Hepatocyte (in vitro differentiated cells): ENCODE measurements around the gene PTPRN2. TPM values are rescaled to one million over a fixed set of nuclear protein-coding genes. Genes with fewer than 3 reads are reported as not detected.

Experiments used
- DNase-seq: peaks from one replicate; pipeline ENCODE4 v3.0.0-alpha.2; 2016; ENCODE audit warnings: low spot score
- H2AFZ ChIP-seq: fragments of 200-600 bp; sonication (generic); 2 replicates; pipeline ENCODE4 v1.6.0; 2016; ENCODE audit warnings: antibody characterized with exemption, mild to moderate bottlenecking
- H3K27ac ChIP-seq: fragments of 200-600 bp; sonication (generic); 2 replicates; pipeline ENCODE4 v1.5.1; 2016; ENCODE audit warnings: mild to moderate bottlenecking
- H3K27me3 ChIP-seq: fragments of 200-600 bp; sonication (generic); 2 replicates; pipeline ENCODE4 v1.6.1; 2016
- H3K36me3 ChIP-seq: fragments of 200-600 bp; sonication (generic); replicated peaks from 2 replicates; pipeline ENCODE4 v1.5.1; 2016; ENCODE audit warnings: low read depth; ENCODE audit not compliant: insufficient read depth
- H3K4me1 ChIP-seq: fragments of 200-600 bp; sonication (generic); 2 replicates; pipeline ENCODE4 v1.5.1; 2016; ENCODE audit warnings: mild to moderate bottlenecking, moderate library complexity; ENCODE audit not compliant: insufficient read depth
- H3K4me2 ChIP-seq: fragments of 200-600 bp; sonication (generic); 2 replicates; pipeline ENCODE4 v1.6.0; 2016
- H3K4me3 ChIP-seq: fragments of 200-600 bp; sonication (generic); 2 replicates; pipeline ENCODE4 v1.5.1; 2016; ENCODE audit warnings: mild to moderate bottlenecking
- H3K79me2 ChIP-seq: fragments of 200-600 bp; sonication (generic); 2 replicates; pipeline ENCODE4 v1.6.0; 2017; ENCODE audit warnings: mild to moderate bottlenecking
- H3K9me2 ChIP-seq: fragments of 200-600 bp; sonication (generic); replicated peaks from 2 replicates; pipeline ENCODE4 v1.6.0; 2017; ENCODE audit warnings: mild to moderate bottlenecking; ENCODE audit not compliant: insufficient read depth
- H3K9me3 ChIP-seq: fragments of 200-600 bp; sonication (generic); 2 replicates; pipeline ENCODE4 v1.5.1; 2016; ENCODE audit warnings: low read depth, mild to moderate bottlenecking
- H4K20me1 ChIP-seq: fragments of 200-600 bp; sonication (generic); 2 replicates; pipeline ENCODE4 v1.6.0; 2016; ENCODE audit warnings: mild to moderate bottlenecking; ENCODE audit not compliant: insufficient read depth, poor library complexity, severe bottlenecking
- EZH2 ChIP-seq: fragments of 200-600 bp; sonication (generic); IDR thresholded peaks from 2 replicates; pipeline ENCODE4 v1.6.1; 2016; ENCODE audit warnings: antibody characterized with exemption, mild to moderate bottlenecking, borderline replicate concordance
- EZH2phosphoT487 ChIP-seq: fragments of 200-600 bp; sonication (generic); IDR thresholded peaks from one replicate; pipeline ENCODE4 v1.6.1; 2018; ENCODE audit warnings: antibody characterized with exemption, mild to moderate bottlenecking, low read depth, moderate library complexity; ENCODE audit not compliant: unreplicated experiment, severe bottlenecking
- WGBS: methylation state at CpG from one replicate; pipeline ENCODE4 v1.1.6; 2016; ENCODE audit warnings: low lambda C conversion rate; ENCODE audit errors: missing lambda C conversion rate; 5-methylcytosine and 5-hydroxymethylcytosine counted together
- polyA plus RNA-seq: library from polyadenylated mRNA; unstranded; fragments of >200 nt; fragmentation: Nextera tagmentation; extraction: Ambion mirVana; gene quantifications from 2 replicates; pipeline ENCODE4 v1.2.1, GENCODE V29; 2016
- total RNA-seq: library from RNA; depleted of rRNA; stranded (reverse); fragments of >200 nt; gene quantifications from 2 replicates; pipeline ENCODE4 v1.2.3, GENCODE V29; 2014
- TF ChIP-seq, protein P1 (sequence below): fragments of 200-600 bp; sonication (generic); IDR thresholded peaks from 2 replicates; pipeline ENCODE4 v1.5.1; 2016; ENCODE audit warnings: antibody characterized with exemption, mild to moderate bottlenecking; ENCODE audit not compliant: poor library complexity

Gene PTPRN2
- total and polyA plus RNA-seq, 2 experiments from 2014 or later: 2.1 to 3.3 TPM

- no peaks in the 10 kb centered on the region for H3K9me3 ChIP-seq
- H3K4me2 ChIP-seq: no peak overlapping the region
- H4K20me1 ChIP-seq: no peaks in the 10 kb centered on the region
- DNase-seq: no peak
- no peak overlapping the region for H3K27ac ChIP-seq
- TF ChIP-seq EZH2phosphoT487 (no peak), EZH2 (no peak)
- TF ChIP-seq, protein P1, sequence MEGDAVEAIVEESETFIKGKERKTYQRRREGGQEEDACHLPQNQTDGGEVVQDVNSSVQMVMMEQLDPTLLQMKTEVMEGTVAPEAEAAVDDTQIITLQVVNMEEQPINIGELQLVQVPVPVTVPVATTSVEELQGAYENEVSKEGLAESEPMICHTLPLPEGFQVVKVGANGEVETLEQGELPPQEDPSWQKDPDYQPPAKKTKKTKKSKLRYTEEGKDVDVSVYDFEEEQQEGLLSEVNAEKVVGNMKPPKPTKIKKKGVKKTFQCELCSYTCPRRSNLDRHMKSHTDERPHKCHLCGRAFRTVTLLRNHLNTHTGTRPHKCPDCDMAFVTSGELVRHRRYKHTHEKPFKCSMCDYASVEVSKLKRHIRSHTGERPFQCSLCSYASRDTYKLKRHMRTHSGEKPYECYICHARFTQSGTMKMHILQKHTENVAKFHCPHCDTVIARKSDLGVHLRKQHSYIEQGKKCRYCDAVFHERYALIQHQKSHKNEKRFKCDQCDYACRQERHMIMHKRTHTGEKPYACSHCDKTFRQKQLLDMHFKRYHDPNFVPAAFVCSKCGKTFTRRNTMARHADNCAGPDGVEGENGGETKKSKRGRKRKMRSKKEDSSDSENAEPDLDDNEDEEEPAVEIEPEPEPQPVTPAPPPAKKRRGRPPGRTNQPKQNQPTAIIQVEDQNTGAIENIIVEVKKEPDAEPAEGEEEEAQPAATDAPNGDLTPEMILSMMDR: no peak
- WGBS: 87% methylated on average over 30 of the region's 30 CpGs
- H2AFZ ChIP-seq: no peak overlapping the region
- no peaks in the 10 kb centered on the region for H3K4me1 ChIP-seq
- H3K27me3 ChIP-seq: peaks cover 58% of the 10 kb centered on the region
- no peak overlapping the region for H3K4me3 ChIP-seq
- H3K9me2 ChIP-seq: no peaks in the 10 kb centered on the region
- H3K36me3 ChIP-seq: no peaks in the 10 kb centered on the region
- no peaks in the 10 kb centered on the region for H3K79me2 ChIP-seq
Observed at GRCh38 chr7:157674715-157675426, 912.8 kb downstream of the PTPRN2 start.

GRCh38 chr7:157674027-157674714 lies 913.5 kb downstream of the PTPRN2 start:
- no peaks in the 10 kb centered on the region for H3K79me2 ChIP-seq
- H4K20me1 ChIP-seq: no peaks in the 10 kb centered on the region
- H3K9me2 ChIP-seq: no peaks in the 10 kb centered on the region
- no peaks in the 10 kb centered on the region for H3K9me3 ChIP-seq
- no peak for DNase-seq
- no peaks in the 10 kb centered on the region for H3K36me3 ChIP-seq
- no peak overlapping the region for H3K4me2 ChIP-seq
- H2AFZ ChIP-seq: no peak overlapping the region
- H3K27ac ChIP-seq: no peak overlapping the region
- no peaks in the 10 kb centered on the region for H3K4me1 ChIP-seq
- 84% methylated on average over 28 of the region's 28 CpGs for WGBS
- peaks cover 56% of the 10 kb centered on the region for H3K27me3 ChIP-seq
- TF ChIP-seq EZH2phosphoT487 (no peak), EZH2 (no peak)
- TF ChIP-seq, protein P1: no peak
- H3K4me3 ChIP-seq: no peak overlapping the region

GRCh38 chr7:157673573-157673972 lies 914.0 kb downstream of the PTPRN2 start:
- WGBS: 86% methylated on average over 8 of the region's 14 CpGs
- no peak for TF ChIP-seq EZH2phosphoT487
- TF ChIP-seq, protein P1: no peak
- no peak for TF ChIP-seq EZH2
- no peak overlapping the region for H2AFZ ChIP-seq
- H3K79me2 ChIP-seq: no peaks in the 10 kb centered on the region
- no peak overlapping the region for H3K4me2 ChIP-seq
- H3K9me2 ChIP-seq: no peaks in the 10 kb centered on the region
- H4K20me1 ChIP-seq: no peaks in the 10 kb centered on the region
- no peaks in the 10 kb centered on the region for H3K4me1 ChIP-seq
- peaks cover 50% of the 10 kb centered on the region for H3K27me3 ChIP-seq
- no peak for DNase-seq
- H3K9me3 ChIP-seq: no peaks in the 10 kb centered on the region
- H3K27ac ChIP-seq: no peak overlapping the region
- no peaks in the 10 kb centered on the region for H3K36me3 ChIP-seq
- no peak overlapping the region for H3K4me3 ChIP-seq
